OCI-LY1 (cell line): ENCODE results near the gene NIPAL1.

ENCODE experiments used
- EZH2 ChIP-seq: fragments of 200-600 bp; sonication (generic), shearing (Covaris generic); IDR thresholded peaks from 2 replicates; pipeline ENCODE4 v1.8.0; 2017; ENCODE audit warnings: borderline replicate concordance, mixed run types, mild to moderate bottlenecking, antibody characterized with exemption, low read length, moderate library complexity, mixed read lengths
- TF ChIP-seq, protein P1 (sequence below): fragments of 200-600 bp; sonication (generic), shearing (Covaris generic); IDR thresholded peaks from 2 replicates; pipeline ENCODE4 v1.5.1; 2017; ENCODE audit warnings: mild to moderate bottlenecking, antibody characterized with exemption, low read length, moderate library complexity, mixed read lengths

DNA sequence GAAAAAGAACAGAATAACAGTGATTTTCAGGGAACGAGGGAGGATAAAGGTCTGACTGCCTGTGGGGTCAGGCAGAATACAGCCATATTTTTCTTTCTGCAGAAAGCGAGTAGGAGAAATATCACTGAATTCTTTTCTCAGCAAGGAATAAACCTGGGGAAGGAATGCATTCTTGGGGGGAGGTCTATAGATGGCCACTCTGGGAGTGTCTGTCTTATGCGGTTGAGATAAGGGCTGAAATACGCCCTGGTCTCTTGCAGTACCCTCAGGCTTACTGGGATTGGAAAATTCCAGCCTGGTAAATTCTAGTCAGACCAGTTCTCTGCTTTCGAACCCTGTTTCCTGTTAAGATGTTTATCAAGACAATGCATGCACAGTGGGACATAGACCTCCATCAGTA lies 26.4 kb upstream of the NIPAL1 start:
- TF ChIP-seq, protein P1, sequence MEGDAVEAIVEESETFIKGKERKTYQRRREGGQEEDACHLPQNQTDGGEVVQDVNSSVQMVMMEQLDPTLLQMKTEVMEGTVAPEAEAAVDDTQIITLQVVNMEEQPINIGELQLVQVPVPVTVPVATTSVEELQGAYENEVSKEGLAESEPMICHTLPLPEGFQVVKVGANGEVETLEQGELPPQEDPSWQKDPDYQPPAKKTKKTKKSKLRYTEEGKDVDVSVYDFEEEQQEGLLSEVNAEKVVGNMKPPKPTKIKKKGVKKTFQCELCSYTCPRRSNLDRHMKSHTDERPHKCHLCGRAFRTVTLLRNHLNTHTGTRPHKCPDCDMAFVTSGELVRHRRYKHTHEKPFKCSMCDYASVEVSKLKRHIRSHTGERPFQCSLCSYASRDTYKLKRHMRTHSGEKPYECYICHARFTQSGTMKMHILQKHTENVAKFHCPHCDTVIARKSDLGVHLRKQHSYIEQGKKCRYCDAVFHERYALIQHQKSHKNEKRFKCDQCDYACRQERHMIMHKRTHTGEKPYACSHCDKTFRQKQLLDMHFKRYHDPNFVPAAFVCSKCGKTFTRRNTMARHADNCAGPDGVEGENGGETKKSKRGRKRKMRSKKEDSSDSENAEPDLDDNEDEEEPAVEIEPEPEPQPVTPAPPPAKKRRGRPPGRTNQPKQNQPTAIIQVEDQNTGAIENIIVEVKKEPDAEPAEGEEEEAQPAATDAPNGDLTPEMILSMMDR: no peak
- TF ChIP-seq EZH2: no peak
